Measurements from ENCODE around the gene GNAS-AS1.

The GNAS-AS1 gene

DNA sequence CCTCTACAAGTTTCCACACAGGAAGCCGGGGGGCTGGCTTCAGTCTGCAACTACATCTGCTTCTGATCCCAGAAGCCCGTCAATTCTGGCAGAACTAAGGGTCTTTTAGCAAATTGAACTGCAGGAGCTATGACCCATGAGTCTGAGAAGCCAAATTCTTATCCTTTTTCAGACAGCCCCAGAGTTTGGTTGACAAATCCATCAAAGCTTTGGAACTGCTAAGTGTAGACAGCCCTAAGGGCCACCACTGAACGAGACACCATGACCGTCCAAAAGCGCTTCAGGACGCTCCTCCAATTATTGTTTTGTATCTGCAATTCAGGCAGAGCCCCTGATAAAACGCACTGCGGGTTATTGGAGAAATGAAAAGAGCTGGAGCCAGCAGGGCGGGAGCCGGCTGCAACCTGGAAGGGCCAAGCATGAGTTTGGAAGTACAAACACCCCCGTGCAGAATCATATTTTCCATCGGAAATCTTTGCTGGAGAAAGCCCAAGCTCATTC is 67.1 kb downstream of the GNAS-AS1 start:
- no peak for DNase-seq (ENCODE audit: low read depth in 2 of 2)

DNA sequence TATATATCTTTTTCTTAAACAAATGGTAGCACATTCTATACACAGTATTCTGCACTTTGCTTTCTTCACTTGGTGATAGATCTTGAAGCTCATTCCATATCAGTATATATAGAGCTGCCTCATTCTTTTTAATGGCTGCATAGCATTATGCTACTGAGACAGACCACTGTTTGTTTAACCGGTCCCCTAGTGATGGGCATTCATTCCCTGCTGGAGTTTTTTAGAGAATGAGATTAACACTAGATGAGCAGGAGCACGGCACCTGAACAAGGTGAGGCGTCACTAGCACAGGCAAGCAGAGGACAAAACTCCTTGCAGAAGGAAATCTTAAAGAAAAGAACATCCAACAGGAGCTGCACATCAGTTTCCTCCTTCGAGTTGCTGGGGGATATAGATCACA is 69.6 kb downstream of the GNAS-AS1 start:
- DNase-seq (ENCODE audit: low read depth in 2 of 2) = no peak

DNA sequence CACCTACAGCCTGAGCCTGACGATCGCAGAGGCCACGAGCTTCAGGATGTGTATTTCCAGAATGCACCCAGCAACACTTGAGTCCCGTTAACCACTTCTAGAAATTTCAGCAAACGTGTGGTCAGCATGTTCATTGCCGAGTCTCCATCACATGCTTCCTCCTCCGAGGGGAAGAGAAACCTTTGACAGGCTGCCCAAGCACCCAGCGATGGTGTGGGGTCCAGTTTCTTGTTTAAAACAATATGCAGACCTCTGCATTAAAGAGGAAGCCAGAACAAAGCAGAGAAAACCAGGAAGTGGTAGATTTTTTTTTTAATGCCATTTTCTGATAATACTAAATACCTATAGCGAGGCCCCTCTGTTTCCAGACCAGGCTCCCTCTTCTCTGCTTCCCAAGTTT is 71.9 kb downstream of the GNAS-AS1 start:
- no peak for DNase-seq (ENCODE audit: low read depth in 2 of 2)

DNA sequence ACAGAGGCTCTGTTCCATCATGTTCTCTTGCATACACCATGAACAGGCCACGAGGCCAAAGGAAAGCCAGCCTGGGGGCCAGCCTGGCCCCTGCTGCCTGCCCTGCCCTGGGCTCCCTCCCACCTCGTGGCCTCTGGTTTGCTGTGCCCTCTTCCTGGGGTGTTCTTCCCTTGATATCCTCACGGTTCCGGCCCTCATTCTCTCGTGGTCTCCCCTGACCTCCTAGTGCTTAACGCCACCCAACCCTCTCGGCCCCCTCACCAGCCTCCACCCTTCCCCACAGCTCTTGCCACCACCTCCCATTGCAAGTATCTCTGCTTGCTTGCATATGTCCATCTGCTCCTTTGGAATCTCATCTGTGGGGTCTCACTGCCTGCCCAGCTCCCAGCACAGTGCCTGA is 73.0 kb downstream of the GNAS-AS1 start:
- DNase-seq (ENCODE audit: low read depth in 2 of 2) = no peak

- no peak for DNase-seq (ENCODE audit: low read depth in 2 of 2)
Observed at GRCh38 chr20:58776109-58776508, 74.6 kb downstream of the GNAS-AS1 start.

DNA sequence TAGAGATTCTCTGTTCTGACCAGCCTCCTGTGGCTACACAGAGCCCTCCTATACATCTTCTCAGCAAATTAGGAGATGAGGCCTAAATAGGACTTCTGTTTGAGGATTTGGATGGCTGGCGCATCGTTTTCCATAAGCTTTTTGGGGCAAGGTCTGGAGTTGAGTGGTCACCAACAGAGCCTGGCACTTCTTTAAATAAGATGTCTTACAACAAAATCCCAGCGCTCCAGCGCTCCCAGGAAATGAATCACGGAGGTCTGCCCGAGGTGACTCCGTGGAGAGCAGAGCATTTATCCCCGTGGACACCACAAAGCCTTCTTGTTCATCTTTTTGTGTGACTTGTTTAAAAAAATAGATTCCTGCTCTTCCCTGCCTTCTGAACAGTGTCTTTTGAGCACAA is 75.3 kb downstream of the GNAS-AS1 start:
- DNase-seq (ENCODE audit: low read depth in 2 of 2) = no peak

DNA sequence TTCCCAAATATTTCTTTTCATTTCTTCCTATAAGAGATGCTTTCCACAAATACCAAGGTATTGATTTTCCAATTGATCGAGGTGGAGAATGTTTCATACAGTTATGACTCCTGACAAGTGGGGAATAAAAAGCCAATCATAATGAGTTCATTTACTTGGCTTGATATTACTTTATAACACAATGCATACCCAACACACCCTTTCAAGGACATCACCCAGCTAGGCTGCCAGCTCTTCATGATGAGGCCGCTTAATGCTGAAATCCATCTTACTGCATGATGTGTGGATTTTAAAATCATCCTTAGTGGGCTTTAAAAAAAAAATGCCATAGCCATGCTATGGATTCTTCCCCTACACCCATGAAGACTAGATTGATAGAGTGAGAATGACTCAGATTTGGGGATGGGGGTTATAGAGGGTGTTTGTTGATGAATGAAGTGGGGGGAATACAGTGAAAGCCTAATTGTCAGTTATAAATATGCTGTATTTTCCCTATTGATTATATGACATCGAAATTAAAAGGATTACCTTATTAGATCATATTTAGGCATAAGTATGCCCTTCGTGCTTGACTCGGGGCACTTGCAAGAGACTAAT is 75.9 kb downstream of the GNAS-AS1 start:
- no peak for DNase-seq (ENCODE audit: low read depth in 2 of 2)

DNA sequence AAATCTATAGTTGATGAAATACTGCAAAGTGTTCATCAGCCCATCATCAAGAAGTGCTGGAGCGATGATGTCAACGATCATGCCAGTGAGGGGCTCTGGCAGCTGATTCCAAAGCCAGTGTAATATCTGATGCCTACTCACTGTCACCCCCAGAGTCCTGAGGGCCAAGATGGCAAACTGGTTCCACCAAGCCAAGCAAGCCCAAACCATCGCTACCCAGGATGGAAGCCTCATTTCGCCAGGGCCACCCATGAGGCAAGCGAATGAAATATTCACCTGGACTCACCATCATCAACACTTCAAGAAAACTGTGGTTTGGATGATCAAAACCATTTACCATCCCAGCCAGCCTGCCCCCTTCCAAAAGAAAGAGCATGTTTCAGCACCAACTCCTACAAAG is 76.5 kb downstream of the GNAS-AS1 start:
- DNase-seq (ENCODE audit: low read depth in 2 of 2) = no peak

GRCh38 chr20:58772786-58773185 is 77.9 kb downstream of the GNAS-AS1 start:
- no peak for DNase-seq (ENCODE audit: low read depth in 2 of 2)
